ENCODE measurements around the gene KCNMA1.

Gene KCNMA1

DNA sequence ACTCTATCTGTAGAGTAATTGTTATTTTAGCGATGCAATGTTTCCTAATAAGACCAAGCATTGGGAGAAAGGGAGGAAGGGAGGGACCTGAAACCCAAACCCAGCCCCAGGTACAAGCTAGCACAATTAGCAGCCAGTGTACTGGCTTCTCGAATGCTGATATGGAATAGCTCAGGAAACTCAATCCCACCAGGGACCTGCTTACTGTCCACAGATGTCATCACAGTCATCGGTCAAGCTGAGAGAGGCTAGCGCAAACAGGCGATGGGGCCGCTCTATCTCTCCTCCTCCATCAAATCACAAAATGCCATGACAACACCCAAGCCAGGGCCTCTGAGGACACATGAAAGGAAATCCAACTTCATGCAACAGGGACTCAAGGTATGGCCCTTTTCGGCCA, 192.1 kb downstream of the KCNMA1 start:
- DNase-seq (ENCODE audit: low read depth) = no peak

DNA sequence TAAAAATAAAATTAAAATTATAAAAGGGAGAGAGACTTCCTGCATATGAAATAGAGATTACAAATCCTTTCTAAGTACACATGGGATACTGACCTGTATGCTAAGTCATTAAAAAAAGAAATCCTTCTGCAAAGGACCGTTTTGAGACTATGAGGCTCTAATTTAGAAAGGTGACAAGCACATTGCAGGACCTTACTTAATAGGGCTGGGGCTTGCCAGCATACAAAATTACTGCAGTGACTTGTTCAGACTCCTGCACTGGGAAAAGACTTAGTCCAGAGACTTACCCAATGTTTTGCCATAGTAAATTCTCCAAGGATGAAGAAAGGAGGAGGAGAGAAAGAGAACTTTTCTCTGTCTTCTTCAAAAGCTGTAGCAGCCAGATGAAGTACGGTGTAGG, 193.6 kb downstream of the KCNMA1 start:
- DNase-seq (ENCODE audit: low read depth) = no peak

DNA sequence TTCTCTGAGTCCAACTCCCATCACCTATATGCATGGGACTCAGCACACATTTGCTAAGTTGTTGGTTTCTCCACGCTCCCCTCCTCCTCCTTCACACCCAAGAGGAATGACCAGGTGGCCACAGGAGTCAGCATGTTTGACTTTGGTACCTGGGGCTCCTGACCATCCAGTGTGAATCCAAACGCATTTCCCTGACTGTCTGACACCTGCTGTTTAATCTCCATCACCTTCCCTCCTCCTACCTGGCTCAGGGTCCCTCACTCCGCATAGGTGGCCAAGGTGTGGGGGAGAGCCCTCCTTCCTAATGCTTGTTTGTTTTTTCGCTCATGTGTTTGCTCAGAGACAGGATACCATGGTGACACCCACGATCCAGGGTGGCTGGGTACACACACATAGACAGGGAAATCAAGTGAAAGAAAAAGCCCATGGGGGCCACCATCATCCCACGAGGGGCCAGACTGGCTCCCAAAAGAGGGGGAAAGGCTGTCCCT, 194.9 kb downstream of the KCNMA1 start:
- no peak for DNase-seq (ENCODE audit: low read depth)

DNA sequence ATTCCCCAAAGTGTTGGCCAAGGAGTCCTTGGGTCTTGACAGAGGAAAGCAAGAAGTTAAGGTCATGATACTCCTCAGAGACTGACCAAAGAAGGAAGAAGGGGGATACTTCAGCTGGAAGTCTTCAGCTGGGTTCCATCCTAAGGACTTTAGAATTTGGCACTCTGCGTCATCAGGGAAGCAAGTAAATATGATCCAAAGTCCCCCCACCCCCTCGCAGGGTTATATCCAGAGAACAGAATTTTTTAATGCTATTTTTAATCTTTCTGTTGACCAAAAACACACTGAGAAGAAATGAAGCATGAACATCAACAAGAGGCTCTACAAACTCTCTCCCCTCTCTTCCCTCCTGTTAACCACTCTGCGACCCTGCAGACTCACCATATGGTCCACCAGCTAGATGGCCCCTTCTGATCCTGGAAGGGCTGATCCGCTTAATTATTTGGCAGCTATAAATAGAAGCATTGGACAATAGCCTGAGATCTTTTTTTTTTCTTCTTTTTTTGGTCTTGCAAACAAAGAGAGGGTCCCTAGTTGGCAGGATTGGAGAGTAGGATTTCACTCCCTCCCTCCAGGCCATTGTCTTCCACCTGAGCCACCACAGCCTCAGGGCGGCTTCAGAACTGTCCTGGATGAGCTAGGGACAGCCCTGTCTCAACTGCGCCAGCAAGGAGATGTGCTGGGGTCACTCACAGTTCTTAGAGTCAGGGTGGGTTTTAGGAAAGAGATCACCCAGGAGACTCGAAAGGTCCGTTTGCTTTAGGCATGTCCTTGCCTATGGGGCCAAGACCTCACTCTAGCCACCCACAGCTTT, 196.0 kb downstream of the KCNMA1 start:
- DNase-seq (ENCODE audit: low read depth) = no peak

DNA sequence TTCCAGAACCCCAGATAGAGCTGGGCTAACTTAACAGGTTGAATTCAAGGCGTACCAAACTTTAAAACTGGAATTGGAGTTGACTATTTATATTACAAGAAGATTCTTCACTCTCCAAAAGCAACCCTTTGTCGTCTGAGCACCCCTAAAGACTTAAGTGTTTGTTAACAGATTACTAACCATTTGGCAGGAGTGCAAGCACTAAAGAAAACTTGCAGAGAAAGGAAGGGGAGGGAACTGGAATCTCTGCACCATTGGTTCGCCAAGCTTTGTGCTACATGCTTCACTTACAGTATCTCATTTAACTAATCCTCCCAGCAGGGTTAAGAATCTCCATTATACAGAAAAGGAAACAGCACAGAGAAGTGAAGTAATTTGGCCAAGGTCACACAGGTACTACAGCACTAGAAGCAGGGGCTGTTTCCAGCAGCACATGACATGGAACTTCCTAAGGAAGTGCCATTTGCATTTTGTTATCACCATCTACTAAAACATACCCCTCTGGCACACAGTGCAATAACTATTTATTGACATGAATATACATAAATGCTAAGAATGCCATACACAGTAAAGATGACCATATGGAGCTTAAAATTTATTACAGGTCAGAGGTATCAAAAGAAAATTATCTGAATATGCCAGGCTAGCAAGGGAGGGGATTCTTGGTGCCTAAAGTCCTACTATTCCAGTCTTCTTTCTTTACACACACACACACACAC, 201.2 kb downstream of the KCNMA1 start:
- no peak for DNase-seq (ENCODE audit: low read depth)

DNA sequence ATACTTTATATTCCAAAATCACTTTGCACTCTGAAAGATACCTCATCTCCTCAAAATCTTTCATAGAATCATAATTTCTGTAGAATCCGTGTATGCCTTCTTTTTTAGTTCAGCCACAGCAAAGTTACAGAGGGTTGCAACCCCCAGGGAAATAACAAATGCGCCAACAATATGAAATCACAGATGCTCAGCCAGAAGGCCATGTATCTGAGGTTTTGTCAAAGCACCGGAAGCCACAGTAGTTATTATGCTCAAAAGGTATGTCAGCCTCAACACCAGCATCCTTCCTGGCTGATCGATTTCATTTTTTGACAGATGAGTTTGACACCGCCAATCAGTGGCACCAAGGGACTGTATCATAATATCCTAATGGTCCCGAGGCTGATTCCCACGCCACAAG, 204.1 kb downstream of the KCNMA1 start:
- DNase-seq (ENCODE audit: low read depth) = no peak

DNA sequence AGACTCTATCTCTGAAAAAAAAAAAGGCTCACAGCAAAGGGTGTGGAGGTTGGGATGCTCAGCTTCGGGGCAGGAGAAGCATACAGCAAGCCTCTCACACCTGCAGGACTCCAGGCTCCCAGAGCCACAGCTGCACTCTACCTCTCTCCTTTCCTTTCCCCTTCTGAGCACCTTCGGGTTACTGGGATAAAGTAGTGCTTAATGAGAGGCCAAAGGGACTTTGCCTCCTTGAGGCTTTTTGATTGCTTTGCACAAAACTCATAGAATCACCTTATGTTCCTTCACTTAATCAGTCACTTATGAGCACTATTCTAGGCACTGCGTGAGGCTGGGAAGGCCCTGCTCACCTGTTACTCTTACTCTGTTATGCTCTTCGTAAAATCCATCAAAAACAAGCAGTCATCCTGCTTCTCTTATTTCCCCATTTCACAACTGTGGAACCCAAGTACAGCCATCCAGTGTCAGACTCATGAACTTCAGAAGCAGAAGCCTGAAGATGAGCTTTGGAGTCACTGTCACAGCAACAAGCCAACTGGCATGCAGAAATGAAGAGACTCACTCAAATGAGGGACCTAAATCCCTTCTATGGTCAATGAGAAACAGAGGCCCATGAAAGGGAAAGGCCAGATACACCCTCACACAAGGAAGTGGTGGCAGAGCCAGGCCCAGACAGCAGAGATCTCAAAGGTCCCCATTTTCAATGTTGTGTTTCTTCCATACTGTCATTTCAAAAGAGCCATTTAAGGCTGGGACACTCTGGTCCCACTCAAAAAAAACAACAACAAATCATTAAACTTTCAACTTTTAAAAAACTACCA, 205.4 kb downstream of the KCNMA1 start:
- no peak for DNase-seq (ENCODE audit: low read depth)

DNA sequence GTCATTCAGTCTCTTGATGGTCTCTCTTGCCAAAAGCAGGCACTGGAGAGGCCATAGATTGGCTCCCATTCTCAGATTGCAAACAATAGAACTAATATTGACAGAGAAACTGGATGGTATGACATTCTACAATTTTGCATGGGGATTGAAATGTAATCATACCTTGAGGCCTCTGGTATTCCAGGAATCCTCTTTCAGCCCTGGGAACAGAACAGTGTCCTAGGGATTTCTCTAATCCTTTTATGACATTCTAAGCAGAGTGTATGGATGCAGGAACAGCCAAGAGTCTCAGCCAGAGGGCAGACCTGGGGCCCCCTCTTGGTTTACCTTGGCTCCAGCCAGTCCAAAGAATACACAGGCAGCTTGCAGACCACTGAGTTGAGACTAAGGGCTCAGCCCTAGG, 206.4 kb downstream of the KCNMA1 start:
- no peak for DNase-seq (ENCODE audit: low read depth)

DNA sequence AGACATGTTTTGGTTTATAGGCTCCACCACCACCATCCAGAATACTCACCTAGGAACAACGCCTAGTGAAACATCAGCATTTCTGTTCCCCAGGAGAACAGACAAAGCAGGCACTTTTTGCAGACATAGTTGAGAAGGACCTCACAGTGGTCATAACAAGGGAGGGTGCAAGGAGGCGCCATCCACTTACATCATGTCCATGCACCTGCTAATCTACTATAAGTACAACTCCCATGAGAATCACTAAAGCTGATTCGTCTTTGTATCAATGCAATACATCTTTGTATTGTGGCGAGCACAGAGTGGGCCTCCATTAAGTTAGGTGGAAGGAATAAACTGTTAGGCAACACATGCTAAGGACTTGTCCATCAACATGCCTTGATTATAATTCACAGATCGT, 207.1 kb downstream of the KCNMA1 start:
- no peak for DNase-seq (ENCODE audit: low read depth)

DNA sequence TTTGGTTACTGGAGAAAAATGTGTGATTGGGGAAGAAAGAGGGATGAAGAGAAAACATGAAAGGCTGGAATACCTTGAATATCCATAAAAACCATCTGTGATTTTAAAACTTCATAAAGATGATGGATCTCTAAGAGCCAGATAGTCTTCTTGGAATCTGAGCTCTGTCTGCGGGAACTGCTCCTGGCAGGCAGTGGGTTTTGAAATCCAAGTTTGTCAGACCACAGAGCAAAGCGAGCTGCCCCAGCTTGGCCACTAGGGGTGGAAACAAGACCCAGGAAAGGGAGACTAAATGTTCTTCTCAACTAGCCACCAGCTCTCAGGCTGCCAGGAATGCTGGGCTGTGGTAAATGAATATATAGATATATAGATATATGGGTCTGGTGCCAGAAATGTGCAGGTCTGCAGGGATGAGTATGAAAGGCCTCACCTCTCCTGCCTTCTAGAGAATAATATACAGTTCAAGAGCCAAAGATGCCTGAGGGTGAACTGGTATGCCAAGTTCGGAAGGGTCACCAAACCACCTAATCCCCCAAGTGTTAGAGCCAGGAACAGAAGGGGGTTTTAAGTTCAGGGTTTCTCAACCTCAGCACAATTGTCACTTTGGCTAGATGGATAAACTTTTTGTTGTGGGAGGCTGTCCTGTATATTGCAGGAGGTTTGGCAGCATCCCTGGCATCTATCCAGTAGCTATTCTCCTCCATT, 208.8 kb downstream of the KCNMA1 start:
- no peak for DNase-seq (ENCODE audit: low read depth)

DNA sequence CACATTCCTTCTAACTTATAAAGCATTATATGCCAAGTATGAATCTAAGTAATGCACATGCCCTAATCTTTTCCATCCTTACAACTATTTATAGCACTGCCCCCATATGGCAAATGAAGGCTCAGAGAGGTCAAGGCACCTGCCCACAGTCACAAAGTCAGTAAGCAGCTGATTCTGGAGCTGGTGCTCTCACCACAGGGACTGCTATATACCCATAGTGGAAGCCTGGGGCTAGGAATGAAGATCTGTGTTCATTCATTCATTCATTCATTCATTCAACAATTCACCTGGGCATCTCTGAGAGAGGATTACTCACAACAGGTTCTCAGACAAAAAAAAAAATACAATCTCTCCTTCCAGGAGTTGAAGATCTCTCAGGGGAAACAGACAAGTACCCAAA, 213.4 kb downstream of the KCNMA1 start:
- DNase-seq (ENCODE audit: low read depth) = no peak

DNA sequence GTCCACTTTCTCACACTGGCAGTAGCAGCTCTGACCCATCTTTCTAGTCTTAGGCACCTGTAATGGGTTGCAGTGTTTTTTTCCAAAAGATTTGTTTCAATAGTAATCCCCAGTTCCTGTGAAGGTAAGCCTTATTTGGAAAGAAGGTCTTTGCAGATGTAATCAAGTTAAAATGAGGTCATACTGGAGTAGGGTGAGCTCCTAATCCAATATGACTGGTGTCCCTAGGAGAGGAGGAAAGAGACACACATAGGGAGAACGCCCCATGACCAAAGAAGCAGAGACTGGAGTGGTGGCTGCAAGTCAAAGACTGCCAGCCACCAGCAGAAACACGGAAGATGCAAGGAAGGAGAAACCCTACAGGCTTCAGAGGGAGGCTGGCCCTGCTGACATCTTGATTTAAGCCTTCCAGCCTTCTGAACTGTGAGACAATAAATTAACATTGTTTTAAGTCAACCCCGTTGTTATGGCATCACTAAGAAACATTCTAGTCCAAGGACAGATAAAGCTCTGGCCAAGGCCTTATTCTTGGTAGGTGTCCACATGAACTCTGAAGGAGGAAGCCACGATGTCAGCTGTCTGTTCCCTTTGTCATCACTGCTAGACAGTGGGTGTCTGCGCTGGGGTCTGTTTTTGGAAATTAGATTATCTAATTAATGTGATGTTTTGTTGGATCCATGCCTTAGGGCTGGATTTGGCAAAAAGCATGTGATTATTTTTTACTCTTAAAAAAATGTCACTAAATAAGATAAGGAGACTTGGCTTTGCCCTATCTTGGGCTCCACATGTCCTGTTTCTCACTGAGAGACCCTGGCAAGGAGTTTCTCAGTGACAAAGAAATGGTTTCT, 214.9 kb downstream of the KCNMA1 start:
- DNase-seq (ENCODE audit: low read depth) = no peak

DNA sequence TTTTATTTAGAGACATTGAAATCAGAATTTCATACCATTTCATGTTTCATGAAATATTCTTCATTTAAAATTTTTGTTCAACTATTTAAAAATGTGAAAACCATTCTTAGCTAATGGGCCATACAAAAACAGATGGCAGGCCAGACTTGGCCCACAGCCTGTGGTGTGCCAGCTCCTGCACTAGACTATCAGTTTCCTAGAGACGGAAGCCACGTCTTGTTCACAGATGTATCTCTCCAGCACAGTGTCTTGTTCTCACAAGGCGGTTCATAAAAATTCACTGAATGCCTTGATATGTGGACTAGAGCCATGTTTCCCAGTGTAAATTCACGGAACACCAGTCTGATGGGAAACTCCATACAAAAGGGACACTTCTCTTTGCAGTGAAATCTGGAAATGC, 216.0 kb downstream of the KCNMA1 start:
- no peak for DNase-seq (ENCODE audit: low read depth)

DNA sequence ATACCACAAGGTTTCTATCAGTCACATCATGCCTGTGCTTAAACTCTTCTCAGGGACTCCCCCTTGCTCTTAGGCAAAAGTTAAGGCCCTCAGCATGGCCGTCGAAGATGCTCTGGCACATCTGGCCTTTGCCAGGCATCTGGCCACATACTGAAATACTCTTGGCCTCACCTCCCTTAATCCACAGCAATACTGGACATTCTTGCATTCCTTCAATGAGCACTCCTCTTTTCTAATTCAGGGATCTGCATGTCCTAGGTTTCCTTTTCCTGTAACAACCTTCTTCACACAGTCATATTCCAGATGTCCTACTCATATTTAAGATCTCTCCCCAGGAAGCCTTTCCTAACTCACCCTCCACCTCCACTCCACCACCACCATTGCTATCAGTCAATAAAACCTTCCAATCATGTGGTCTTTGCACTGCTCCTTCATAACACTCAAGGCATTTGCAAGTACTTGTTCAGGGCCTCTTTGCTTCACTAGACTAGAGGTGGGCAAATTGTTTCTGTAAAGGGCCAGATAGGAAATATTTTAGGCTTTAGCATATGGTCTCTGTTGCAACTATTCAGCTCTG, 216.6 kb downstream of the KCNMA1 start:
- no peak for DNase-seq (ENCODE audit: low read depth)

DNA sequence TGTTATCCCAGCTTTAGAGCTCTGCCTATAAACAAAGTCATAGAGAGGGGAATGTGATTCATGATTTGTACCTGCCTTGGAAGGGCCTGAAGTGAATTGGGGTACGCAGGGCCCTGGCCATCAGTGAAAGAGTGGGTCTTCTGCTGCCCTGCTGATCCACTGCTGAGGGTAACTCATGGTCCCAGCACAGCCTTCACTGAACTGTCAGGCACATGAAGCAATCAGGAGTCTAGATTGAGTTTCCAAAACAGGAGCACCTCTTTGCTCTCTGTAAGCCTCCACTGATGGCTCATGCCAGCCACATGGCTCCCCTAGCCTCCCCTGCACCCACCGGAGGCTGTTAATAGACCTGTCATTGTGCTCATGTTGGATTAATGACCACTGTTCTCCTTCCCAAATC, 217.6 kb downstream of the KCNMA1 start:
- DNase-seq (ENCODE audit: low read depth) = no peak

DNA sequence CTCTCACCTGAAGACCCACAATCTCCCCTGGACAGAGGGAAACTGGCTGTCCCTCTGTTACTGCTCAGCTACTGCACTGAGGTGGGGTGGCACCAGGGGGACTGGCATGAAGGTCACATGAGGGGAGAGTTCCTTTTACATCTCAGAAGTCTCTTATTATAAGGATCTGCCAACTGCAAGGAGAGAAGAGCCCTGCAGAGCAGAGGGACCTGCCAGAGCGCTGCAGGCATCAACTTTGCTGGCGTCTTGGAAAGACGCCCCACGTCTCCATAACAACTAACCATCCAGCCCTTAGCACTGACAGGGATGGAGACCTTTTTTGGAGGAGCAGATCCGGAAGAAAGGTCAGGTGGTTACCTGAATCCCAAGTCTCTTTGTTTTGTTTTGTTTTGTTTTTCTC, 218.6 kb downstream of the KCNMA1 start:
- DNase-seq (ENCODE audit: low read depth) = no peak

DNA sequence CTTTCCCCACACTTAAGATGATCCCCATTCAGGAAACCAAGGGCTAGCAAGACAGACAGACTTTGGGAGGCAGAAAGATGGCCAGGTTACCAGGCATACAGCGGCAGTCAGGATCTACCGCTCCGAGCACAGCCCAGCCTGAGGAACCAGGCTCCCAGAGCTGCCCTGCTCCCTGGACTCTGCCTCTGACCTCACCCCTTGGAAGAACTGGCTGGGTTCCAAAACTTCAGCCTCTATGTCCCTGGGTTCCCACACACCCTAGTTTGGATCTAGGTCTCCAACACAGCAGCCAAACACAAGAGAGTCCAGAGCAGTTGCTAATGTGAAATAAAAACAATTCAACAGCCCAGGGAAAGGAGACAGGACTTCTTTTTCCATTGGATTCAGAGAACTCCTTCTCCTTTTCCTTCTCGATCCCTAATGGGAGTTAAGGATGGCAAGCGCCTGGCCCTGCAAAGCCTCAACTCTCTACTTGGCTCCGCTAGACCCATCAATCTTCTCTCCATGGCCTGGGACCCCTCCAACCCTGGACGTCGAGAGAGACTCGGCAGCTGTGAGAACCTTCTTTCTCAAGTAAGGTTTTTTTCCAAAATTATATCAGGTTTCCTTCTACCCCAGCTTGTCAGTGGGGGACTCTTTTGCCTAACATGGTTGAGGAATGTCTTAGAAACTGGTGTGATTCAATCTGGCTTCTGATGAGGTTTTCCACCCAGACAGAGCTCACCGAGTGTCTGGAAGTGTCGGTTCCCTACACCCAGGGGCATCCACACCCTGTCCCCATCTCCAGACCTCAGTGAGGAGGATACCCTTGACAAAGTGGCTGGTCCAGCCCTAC, 219.6 kb downstream of the KCNMA1 start:
- no peak for DNase-seq (ENCODE audit: low read depth)

DNA sequence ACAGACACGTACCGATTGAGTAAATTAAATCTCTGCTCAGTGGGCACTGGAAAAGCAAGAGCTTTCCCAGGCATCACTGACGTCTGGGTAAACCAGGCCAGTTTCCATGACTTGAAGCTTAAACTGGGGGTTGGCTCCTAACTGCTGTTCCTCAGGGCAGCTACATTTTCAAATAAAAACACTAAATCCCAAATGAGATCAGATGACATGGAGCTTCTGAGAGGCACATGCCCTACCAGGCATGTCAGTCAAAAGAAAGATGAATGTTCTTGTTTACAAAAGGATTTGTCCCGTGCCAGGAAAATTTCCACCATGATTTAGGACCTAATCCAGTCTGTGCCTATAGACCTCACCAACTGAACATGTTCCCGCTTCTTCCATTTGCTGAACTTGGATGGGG, 220.2 kb downstream of the KCNMA1 start:
- no peak for DNase-seq (ENCODE audit: low read depth)

DNA sequence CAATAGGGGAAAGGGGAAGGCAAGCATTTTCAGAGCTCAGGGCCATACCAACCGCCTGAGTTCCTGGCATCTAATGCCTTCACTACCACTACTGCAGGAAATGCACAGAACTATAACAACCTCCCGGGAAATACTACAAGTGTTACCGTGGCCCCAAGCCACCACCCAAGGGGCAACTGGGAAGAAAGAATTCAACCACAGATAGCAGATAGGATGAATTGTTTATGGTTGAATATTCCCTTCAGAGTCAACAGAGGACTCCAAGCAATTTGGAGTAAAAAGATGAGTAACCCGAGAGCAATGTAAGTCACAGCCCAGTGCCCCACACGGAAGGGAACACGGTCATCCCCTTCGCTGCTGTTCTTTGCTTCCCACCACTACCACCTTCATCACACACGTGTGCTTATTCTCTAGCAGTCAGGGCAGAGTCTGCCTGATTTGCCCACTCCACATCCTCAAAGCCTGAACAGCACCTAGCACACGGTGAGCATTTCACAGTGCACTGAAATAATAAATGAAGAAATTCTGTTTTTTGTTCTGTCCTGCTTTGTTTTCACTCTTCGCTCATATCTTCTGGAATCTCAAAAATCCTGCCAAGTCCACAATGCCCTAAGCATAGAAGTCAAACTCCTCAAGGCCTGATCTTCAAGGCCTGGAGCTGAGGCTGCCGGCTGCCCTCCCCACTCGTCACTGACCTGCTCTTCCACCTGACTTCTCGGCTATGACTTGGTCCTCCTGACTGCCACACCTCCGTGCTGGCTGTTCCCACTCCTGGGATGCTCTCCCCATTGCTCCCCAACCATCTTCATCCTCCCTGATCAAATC, 221.1 kb downstream of the KCNMA1 start:
- no peak for DNase-seq (ENCODE audit: low read depth)
